ENCODE measurements around the gene MMP26. TPM values are rescaled to one million over a fixed set of nuclear protein-coding genes. Genes with fewer than 3 reads are reported as not detected.

MMP26 gene
- total RNA-seq: not detected
- not detected for polyA plus RNA-seq

GRCh38 chr11:4704054-4704789 lies at the start of gene MMP26:
Gene MMP26, plus strand, starts transcription at chr11:4704784.
- TF ChIP-seq RXRA (IDR thresholded peaks at IDR 0.05): no peak
- TF ChIP-seq CTCF (IDR thresholded peaks at IDR 0.05; ENCODE audit: low read depth, low read length, missing input control): no peak
- TF ChIP-seq FOXA1 (IDR thresholded peaks at IDR 0.05): no peak
- TF ChIP-seq JUND (IDR thresholded peaks at IDR 0.05): no peak
- no peak for TF ChIP-seq REST (IDR thresholded peaks at IDR 0.05)
- no peak for TF ChIP-seq GABPA (IDR thresholded peaks at IDR 0.05 in 1 of 2, conservative IDR thresholded peaks at IDR 0.05 in 1 of 2)
- no peak for TF ChIP-seq ZBTB33 (IDR thresholded peaks at IDR 0.05)
- no peak for TF ChIP-seq MAX (IDR thresholded peaks at IDR 0.05)
- no peak for TF ChIP-seq SP1 (IDR thresholded peaks at IDR 0.05)
- no peak for TF ChIP-seq HNF4G (IDR thresholded peaks at IDR 0.05)
- TF ChIP-seq YY1 (IDR thresholded peaks at IDR 0.05): no peak
- no peak for TF ChIP-seq EGR1 (IDR thresholded peaks at IDR 0.05; ENCODE audit: low read depth in 2 of 2)
- TF ChIP-seq NR2F2 (IDR thresholded peaks at IDR 0.05): no peak
- no peaks in the 10 kb centered on the region for H3K4me1 ChIP-seq (ENCODE audit: control insufficient read depth in 4 of 4, insufficient read depth in 4 of 4, low read length in 3 of 4)
- H3K4me3 ChIP-seq (ENCODE audit: low read depth in 1 of 3, low read length in 3 of 3): no peak within 1 kb of the TSS
- no peak within 1 kb of the TSS for H3K27ac ChIP-seq (ENCODE audit: low read depth in 1 of 2, low read length in 2 of 2)
- H3K27me3 ChIP-seq (ENCODE audit: control insufficient read depth in 4 of 4, insufficient read depth in 4 of 4, low read length in 3 of 4): peaks cover 0 to 3% (median 0%) of the 10 kb centered on the region in 4 donors
- no peaks in the 10 kb centered on the region for H3K9me3 ChIP-seq (ENCODE audit: control insufficient read depth in 4 of 4, low read length in 3 of 4)
- no peak for DNase-seq (ENCODE audit: low spot score)
- WGBS: 22% methylated on average over 5 of the region's 5 CpGs
- no peak within 1 kb of the TSS for H3K9ac ChIP-seq (ENCODE audit: low read depth in 1 of 2, low read length in 2 of 2)
- H3K36me3 ChIP-seq (ENCODE audit: control insufficient read depth in 4 of 4, insufficient read depth in 3 of 4, low read depth in 1 of 4, low read length in 3 of 4): no peaks in the 10 kb centered on the region
